ENCODE data around the gene MLST8. TPM values are rescaled to one million over a fixed set of nuclear protein-coding genes. Genes with fewer than 3 reads are reported as not detected.
"Not testable (repeated sequence)": the region's sequence is repeated elsewhere in the genome, so short reads cannot be mapped to it uniquely, and the experiment has no call there.

Gene MLST8
- total RNA-seq, 1 donor from 2014 or later: 56.4 TPM

- Mint-ChIP-seq H3K27me3 (ENCODE audit: low read depth) (no peaks in the 10 kb centered on the region), H3K27ac (no peak overlapping the region), H3K36me3 (ENCODE audit: low read depth) (peaks cover 12% of the 10 kb centered on the region), H3K9me3 (no peaks in the 10 kb centered on the region), H3K4me3 (ENCODE audit: low read depth) (no peak overlapping the region), H3K4me1 (ENCODE audit: low read depth) (no peaks in the 10 kb centered on the region)
- no peak for DNase-seq (ENCODE audit: low spot score)
- intact Hi-C loops (cut with micrococcal nuclease): no loop called here
These were observed 30.0 kb downstream of the MLST8 start for GRCh38 chr16:2235234-2235651.

DNA sequence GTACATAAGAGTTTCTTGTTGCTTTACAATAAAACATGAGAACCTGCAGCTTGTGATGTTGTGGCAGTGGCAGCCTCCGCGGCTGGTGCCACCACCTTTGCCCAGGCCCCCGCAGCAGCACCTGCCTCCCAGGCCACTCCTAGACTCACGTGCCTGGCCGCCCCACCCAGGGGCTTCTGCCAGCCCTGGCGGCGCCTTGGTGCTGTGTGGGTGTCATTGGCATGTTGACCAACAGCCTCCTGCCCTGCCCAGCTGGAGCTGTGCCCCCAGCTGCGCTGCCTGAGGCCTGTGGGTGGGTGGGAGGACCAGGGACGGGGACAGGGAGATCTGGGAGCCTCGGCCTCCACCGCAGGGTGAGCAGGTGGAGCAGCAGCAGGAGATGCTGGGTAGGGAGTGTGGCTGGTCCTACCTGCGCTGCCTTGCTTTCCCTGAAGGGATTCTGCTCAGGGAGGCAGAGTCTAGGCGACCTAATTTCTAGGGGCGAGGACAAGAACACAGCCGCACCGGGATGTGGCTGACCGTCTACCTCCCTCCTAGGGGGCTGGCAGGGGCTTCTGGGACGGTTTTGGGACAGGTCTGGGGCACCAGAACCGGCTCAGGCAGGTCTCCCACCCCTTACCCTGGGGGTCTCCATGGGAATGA is 30.6 kb downstream of the MLST8 start:
- Mint-ChIP-seq H3K4me1 (ENCODE audit: low read depth) (no peaks in the 10 kb centered on the region), H3K27me3 (ENCODE audit: low read depth) (no peaks in the 10 kb centered on the region), H3K36me3 (ENCODE audit: low read depth) (peaks cover 11% of the 10 kb centered on the region), H3K27ac (no peak overlapping the region), H3K9me3 (no peaks in the 10 kb centered on the region), H3K4me3 (ENCODE audit: low read depth) (no peak overlapping the region)
- DNase-seq (ENCODE audit: low spot score): no peak
- intact Hi-C loops (cut with micrococcal nuclease): no loop called here

DNA sequence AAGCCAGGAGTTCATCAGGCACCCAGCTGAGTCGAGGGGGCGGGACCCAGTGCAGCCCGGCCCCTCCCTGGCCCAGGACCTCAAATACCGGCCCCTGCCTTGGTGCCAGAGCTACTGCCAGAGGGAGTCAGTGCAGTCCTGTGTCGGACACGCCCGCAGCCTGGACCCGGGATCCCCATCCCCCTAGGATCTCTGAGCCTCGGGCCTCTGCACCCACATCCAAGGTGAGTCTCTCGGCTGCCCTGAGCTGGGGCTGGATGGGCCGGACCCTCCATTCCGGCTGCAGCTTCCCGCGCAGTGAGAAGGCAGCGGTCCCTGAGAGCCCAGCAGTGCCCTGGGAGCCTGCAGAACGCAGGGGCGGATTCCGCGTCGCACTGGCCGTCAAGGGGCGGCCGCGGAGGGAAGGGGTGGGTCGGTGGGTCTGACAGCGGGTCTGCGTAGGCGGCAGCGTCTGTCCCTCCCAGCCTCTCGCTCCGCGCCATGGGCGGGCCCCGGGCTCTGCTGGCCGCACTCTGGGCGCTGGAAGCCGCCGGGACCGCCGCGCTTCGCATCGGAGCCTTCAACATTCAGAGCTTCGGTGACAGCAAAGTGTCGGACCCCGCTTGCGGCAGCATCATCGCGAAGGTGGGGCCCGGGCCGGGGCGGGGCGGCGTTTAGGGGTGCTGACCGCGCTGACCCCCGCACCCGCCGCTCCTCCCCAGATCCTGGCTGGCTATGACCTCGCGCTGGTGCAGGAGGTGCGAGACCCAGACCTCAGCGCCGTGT is 31.3 kb downstream of the MLST8 start, which contains the start of gene DNASE1L2:
TSS of gene DNASE1L2 (plus strand) at position 108 of the 765 bp plus-strand sequence. CDS start at position 481, 373 bp downstream.
- Mint-ChIP-seq H3K9me3 (no peaks in the 10 kb centered on the region), H3K36me3 (ENCODE audit: low read depth) (peaks cover 11% of the 10 kb centered on the region), H3K27ac (no peak within 1 kb of the TSS), H3K4me1 (ENCODE audit: low read depth) (no peaks in the 10 kb centered on the region), H3K4me3 (ENCODE audit: low read depth) (no peak within 1 kb of the TSS), H3K27me3 (ENCODE audit: low read depth) (no peaks in the 10 kb centered on the region)
- no peak for DNase-seq (ENCODE audit: low spot score)
- intact Hi-C loops (cut with micrococcal nuclease): no loop called here

DNA sequence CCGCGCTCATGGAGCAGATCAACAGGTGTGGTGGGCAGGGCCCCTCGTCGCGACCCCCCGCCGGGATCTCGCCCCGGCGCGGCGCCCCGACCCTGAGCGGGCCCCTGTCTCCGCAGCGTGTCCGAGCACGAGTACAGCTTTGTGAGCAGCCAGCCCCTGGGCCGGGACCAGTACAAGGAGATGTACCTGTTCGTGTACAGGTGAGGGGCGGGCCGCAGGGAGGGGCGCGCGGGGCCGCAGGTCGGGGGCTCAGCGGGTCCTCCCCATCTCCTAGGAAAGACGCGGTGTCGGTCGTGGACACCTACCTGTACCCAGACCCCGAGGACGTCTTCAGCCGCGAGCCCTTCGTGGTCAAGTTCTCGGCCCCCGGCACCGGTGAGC is 31.8 kb downstream of the MLST8 start:
- Mint-ChIP-seq H3K27ac (no peak overlapping the region), H3K4me3 (ENCODE audit: low read depth) (no peak overlapping the region), H3K4me1 (ENCODE audit: low read depth) (no peaks in the 10 kb centered on the region), H3K36me3 (ENCODE audit: low read depth) (peaks cover 11% of the 10 kb centered on the region), H3K27me3 (ENCODE audit: low read depth) (no peaks in the 10 kb centered on the region), H3K9me3 (no peaks in the 10 kb centered on the region)
- intact Hi-C loops (cut with micrococcal nuclease): no loop called here
- DNase-seq (ENCODE audit: low spot score): no peak

DNA sequence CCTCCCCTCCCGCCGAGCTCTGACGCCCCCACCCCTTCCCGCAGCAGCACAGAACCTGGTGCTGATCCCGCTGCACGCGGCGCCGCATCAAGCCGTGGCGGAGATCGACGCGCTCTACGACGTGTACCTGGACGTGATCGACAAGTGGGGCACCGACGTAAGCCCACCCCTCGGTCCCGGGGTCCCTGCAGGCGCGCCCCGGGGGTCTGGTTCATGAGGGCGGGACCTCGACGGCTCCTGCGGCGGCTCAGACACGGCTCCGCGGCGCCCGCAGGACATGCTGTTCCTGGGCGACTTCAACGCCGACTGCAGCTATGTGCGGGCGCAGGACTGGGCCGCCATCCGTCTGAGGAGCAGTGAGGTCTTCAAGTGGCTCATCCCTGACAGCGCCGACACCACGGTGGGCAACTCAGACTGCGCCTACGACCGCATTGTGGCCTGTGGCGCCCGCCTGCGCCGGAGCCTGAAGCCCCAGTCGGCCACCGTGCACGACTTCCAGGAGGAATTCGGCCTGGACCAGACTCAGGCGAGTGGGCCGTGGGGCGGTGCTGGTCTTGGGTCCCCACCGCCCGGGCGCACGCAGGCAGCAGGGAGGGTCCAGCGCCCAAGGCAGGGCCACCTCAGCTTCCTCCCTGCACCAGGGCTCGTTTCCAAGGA is 32.4 kb downstream of the MLST8 start:
- H3K9me3 Mint-ChIP-seq: no peaks in the 10 kb centered on the region
- no peaks in the 10 kb centered on the region for H3K27me3 Mint-ChIP-seq (ENCODE audit: low read depth)
- intact Hi-C loops (cut with micrococcal nuclease): no loop called here
- peaks cover 15% of the 10 kb centered on the region for H3K36me3 Mint-ChIP-seq (ENCODE audit: low read depth)
- H3K4me1 Mint-ChIP-seq (ENCODE audit: low read depth): no peaks in the 10 kb centered on the region
- no peak for DNase-seq (ENCODE audit: low spot score)
- H3K4me3 Mint-ChIP-seq (ENCODE audit: low read depth): no peak overlapping the region
- H3K27ac Mint-ChIP-seq: no peak overlapping the region

DNA sequence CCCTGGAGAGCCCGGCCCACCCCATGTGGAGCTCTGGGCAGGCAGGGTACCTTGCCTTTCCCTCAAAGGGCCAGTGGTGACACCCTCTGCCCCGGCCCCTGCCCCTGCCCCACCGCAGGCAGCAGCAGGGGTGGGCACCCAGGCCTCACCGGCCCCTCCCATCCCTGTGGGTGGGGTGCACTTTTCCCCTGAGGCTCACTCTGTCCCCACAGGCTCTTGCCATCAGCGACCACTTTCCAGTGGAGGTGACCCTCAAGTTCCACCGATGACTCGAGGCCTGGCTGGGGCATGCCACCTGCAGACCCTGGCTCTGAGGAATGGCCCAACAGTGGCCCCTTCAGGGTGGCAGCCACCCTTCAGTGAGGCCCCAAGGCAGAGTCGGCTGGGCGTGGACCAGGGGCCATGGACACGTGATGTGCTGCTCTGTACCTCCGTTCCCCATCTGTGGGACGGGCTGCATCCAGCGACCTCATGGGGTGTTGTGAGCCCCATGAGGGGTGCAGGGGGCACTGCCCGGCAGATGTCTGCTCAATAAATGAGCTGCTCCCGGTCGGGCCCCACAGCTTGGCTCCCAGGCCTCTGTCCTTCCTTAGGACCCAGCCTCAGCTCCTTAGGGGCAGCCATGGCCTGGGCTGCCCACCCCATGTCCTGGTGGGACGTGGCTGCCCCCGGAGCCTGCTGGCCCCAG is 33.0 kb downstream of the MLST8 start:
- peaks cover 15% of the 10 kb centered on the region for H3K36me3 Mint-ChIP-seq (ENCODE audit: low read depth)
- no peaks in the 10 kb centered on the region for H3K9me3 Mint-ChIP-seq
- no peak for DNase-seq (ENCODE audit: low spot score)
- H3K4me1 Mint-ChIP-seq (ENCODE audit: low read depth): no peaks in the 10 kb centered on the region
- intact Hi-C loops (cut with micrococcal nuclease): no loop called here
- no peak overlapping the region for H3K27ac Mint-ChIP-seq
- no peak overlapping the region for H3K4me3 Mint-ChIP-seq (ENCODE audit: low read depth)
- H3K27me3 Mint-ChIP-seq (ENCODE audit: low read depth): no peaks in the 10 kb centered on the region

GRCh38 chr16:2238838-2239675 is 33.8 kb downstream of the MLST8 start:
- no peaks in the 10 kb centered on the region for H3K4me1 Mint-ChIP-seq (ENCODE audit: low read depth)
- no peak for DNase-seq (ENCODE audit: low spot score)
- H3K27me3 Mint-ChIP-seq (ENCODE audit: low read depth): no peaks in the 10 kb centered on the region
- no peaks in the 10 kb centered on the region for H3K9me3 Mint-ChIP-seq
- peaks cover 15% of the 10 kb centered on the region for H3K36me3 Mint-ChIP-seq (ENCODE audit: low read depth)
- no peak overlapping the region for H3K4me3 Mint-ChIP-seq (ENCODE audit: low read depth)
- intact Hi-C loops (cut with micrococcal nuclease): no loop called here
- no peak overlapping the region for H3K27ac Mint-ChIP-seq

- H3K27ac Mint-ChIP-seq; intact Hi-C loops (cut with micrococcal nuclease); H3K9me3 Mint-ChIP-seq; H3K4me1 Mint-ChIP-seq (ENCODE audit: low read depth); H3K27me3 Mint-ChIP-seq (ENCODE audit: low read depth); H3K4me3 Mint-ChIP-seq (ENCODE audit: low read depth); DNase-seq (ENCODE audit: low spot score): not testable (repeated sequence)
- H3K36me3 Mint-ChIP-seq (ENCODE audit: low read depth): peaks cover 10% of the 10 kb centered on the region
These were observed 35.1 kb downstream of the MLST8 start for GRCh38 chr16:2240331-2240730.

GRCh38 chr16:2242598-2242997 is 37.3 kb downstream of the MLST8 start:
- Mint-ChIP-seq H3K9me3 (no peaks in the 10 kb centered on the region), H3K27ac (no peak overlapping the region), H3K4me3 (ENCODE audit: low read depth) (no peak overlapping the region), H3K4me1 (ENCODE audit: low read depth) (no peaks in the 10 kb centered on the region), H3K27me3 (ENCODE audit: low read depth) (no peaks in the 10 kb centered on the region), H3K36me3 (ENCODE audit: low read depth) (peaks cover 15% of the 10 kb centered on the region)
- DNase-seq (ENCODE audit: low spot score): no peak
- intact Hi-C loops (cut with micrococcal nuclease): no loop called here

GRCh38 chr16:2243031-2243528 is 37.8 kb downstream of the MLST8 start:
- Mint-ChIP-seq H3K4me1 (ENCODE audit: low read depth) (no peaks in the 10 kb centered on the region), H3K4me3 (ENCODE audit: low read depth) (no peak overlapping the region)

GRCh38 chr16:2243781-2244180 is 38.5 kb downstream of the MLST8 start:
- DNase-seq (ENCODE audit: low spot score): no peak
- intact Hi-C loops (cut with micrococcal nuclease): no loop called here
- Mint-ChIP-seq H3K9me3 (no peaks in the 10 kb centered on the region), H3K4me1 (ENCODE audit: low read depth) (no peaks in the 10 kb centered on the region), H3K36me3 (ENCODE audit: low read depth) (peaks cover 15% of the 10 kb centered on the region), H3K27ac (no peak overlapping the region), H3K27me3 (ENCODE audit: low read depth) (no peaks in the 10 kb centered on the region), H3K4me3 (ENCODE audit: low read depth) (no peak overlapping the region)

More at GRCh38 chr16:2243031-2243528, 37.8 kb downstream of the MLST8 start:
- Mint-ChIP-seq H3K36me3 (ENCODE audit: low read depth) (peaks cover 15% of the 10 kb centered on the region), H3K9me3 (no peaks in the 10 kb centered on the region), H3K27me3 (ENCODE audit: low read depth) (no peaks in the 10 kb centered on the region), H3K27ac (no peak overlapping the region)
- DNase-seq (ENCODE audit: low spot score): no peak
- intact Hi-C loops (cut with micrococcal nuclease): no loop called here

DNA sequence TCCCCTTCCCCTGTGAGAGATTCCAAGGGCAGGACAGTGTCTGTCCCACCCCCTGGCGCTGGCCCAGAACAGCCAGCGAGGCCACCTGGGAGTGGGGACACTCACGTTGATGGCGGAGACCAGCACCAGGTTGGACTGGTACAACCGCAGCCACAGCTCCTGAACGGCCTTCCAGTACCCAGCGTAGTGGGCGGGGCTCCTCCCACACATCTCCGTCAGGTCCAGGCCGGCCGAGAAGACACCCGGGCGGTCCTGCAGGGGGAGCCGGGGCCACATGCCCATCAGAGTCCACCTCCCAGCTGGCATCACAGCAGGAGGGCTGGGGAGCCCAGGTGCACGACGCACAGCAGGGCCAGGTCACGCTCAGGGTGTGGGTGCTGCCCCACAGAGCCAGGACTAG is 39.0 kb downstream of the MLST8 start:
- H3K4me1 Mint-ChIP-seq (ENCODE audit: low read depth): no peaks in the 10 kb centered on the region
- H3K9me3 Mint-ChIP-seq: no peaks in the 10 kb centered on the region
- no peak overlapping the region for H3K27ac Mint-ChIP-seq
- H3K27me3 Mint-ChIP-seq (ENCODE audit: low read depth): no peaks in the 10 kb centered on the region
- DNase-seq (ENCODE audit: low spot score): no peak
- peaks cover 15% of the 10 kb centered on the region for H3K36me3 Mint-ChIP-seq (ENCODE audit: low read depth)
- intact Hi-C loops (cut with micrococcal nuclease): no loop called here
- no peak overlapping the region for H3K4me3 Mint-ChIP-seq (ENCODE audit: low read depth)

Data from activated T-helper 2 cell treated with anti-CD3 and anti-CD28 coated beads, Interferon-gamma antibody, Interleukin-2, Interleukin-4, amounts not matched to agents 10 μg/mL and 5 μg/mL and 100 μg/mL, durations not matched to agents 14 hours and 24 hours and 36 hours (primary cell).